GM19468 (cell line): ENCODE results near the gene TRIM7.
"Not testable (repeated sequence)": the region's sequence is repeated elsewhere in the genome, so short reads cannot be mapped to it uniquely, and the experiment has no call there.

ENCODE experiments used
- ATAC-seq: cut with Tn5 transposase; IDR thresholded peaks from one replicate; pipeline ENCODE4 v1.9.1; 2021; ENCODE audit warnings: mild to moderate bottlenecking, moderate library complexity, moderate number of reproducible peaks; ENCODE audit not compliant: unreplicated experiment; ENCODE audit errors: extremely low read depth

Gene TRIM7

DNA sequence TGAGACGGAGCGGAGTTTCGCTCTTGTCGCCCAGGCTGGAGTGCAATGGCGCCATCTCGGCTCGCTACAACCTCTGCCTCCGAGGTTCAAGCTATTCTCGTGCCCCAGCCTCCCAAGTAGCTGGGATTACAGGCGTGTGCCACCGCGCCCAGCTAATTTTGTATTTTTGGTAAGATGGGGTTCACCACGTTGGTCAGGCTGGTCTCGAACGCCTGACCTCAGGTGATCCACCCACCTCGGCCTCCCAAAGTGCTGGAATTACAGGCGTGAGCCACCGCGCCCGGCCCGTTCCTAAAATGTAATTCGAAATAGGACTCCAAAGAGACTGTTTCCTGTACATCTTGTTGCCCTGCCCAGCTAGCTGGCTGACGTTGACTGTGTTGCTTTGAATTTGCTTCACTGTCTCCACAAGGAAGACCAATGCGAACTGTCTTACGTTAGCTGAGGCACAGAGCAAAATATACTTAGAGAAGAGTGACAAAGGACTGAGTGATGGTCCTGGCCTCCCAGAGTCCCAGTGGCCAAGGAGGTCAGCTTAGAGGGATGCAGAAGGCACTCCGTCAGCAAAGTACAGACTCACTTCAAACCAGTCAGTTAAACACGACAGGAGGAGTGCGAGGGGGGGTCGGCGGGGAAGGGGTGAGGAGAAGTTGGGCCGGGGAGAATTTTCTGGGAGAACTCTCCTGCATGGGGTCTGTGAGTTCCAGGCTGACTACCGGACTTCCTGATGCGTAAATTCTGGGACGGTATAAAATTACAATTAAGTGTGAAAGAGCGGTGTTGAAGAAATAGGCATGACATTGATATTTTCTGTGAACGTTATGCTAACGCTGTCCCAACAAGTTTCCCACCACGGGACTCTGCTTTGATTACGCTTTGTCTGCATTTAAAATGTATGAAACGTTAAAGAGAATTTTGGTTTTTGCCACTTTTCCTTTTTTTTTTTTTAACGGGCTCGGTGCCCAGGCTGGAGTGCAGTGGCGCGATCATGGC lies 11.3 kb upstream of the TRIM7 start:
- no peak for ATAC-seq

DNA sequence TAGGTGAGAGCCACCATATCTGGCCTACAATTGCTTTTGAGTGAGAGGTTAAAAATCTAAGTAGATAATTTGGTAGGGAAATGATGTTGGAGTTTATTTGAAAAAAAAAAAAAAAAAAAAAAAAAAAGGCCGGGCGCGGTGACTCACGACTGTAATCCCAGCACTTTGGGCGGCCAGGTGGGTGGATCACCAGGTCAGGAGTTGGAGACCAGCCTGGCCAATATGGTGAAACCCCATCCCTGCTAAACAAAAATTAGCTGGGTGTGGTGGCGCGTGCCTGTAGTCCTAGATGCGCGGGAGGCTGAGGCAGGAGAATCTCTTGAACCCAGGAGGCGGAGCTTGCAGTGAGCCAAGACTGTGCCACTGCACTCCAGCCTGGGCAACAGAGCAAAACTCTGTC lies 9.3 kb upstream of the TRIM7 start:
- not testable (repeated sequence) for ATAC-seq

DNA sequence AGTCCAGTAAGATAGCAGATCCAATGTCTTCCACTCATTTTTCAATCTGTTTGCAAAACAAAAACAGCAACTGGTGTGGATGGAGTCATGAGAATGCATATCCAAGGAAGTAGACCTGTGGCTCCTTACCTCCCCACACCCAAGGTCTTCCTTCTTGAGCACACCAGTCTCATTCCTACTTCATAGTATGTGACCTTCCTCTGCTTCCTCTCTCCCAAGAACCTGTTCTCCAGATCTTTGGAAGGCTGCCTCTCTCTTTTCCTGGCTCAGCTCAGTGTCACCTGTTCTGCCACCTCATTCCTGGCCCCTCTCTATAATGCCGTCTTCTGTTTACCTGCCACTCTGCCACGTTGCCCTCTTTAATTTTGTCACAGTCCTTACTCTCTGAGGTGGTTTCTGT lies 7.9 kb upstream of the TRIM7 start:
- no peak for ATAC-seq

DNA sequence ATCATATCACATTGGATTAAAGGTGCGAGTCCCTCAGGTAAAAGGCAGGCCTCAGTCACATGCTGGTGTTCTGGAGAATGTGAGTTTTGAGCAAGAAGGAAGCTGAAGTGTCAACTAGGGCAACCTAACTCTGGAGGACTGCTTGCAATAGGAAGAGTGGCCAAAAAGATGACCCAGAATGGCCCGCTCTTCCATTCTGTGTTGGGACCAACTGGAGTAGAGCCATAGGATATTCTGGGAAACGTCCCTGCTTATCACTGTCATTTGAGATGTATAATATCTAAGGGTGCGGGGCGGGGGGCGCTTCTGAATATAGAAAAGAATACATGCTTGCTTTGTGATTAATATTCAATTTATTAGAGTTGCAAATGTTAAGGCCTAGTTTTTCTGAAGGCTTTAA lies 7.1 kb upstream of the TRIM7 start:
- ATAC-seq: no peak

DNA sequence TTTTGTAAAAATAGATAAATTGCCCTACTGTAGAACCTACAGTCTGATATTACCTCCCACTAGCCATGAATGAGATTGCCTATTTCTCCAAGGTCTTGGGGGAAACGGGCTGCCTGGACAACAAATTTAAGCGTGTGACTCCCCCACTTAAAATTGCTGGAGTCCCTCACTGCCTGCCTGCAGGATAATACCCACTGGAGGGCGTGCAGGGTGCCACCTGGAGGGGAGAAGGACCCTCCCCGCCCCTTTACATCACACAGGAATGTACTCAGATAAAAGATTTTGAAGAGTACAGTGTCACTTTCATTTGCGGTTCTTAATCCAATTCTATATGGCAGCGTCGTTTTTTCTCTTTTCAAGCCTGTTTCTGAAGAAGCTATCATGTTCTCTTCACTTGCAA lies 6.2 kb upstream of the TRIM7 start:
- no peak for ATAC-seq

DNA sequence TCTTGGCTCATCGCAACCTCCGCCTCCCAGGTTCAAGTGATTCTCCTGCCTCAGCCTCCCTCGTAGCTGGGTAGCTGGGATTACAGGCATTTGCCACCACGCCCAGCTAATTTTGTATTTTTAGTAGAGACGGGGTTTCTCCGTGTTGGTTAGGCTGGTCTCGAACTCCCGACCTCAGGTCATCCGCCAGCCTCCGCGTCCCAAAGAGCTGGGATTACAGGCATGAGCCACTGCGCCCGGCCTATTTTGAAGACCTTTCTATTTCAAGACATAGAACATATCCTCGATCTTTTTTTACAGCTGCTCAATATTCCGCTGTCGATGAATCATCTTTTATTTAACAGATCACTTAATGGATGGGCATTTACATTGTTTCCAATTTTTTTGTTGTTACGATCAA lies 5.7 kb upstream of the TRIM7 start:
- ATAC-seq: not testable (repeated sequence)

DNA sequence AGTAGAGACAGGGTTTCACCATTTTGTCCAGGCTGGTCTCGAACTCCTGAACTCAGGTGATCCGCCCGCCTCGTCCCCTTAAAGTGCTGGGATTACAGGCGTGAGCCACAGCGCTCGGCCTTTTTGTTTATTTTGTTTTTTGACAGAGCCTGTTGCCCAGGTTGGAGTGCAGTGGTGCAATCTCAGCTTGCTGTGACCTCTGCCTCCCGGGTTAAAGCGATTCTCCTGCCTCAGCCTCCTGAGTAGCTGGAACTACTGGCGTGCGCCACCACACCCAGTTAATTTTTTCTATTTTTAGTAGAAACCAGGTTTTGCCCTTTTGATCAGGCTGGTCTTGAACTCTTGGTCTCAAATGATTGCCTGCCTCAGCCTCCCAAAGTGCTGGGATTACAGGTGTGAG lies 5.2 kb upstream of the TRIM7 start:
- not testable (repeated sequence) for ATAC-seq

DNA sequence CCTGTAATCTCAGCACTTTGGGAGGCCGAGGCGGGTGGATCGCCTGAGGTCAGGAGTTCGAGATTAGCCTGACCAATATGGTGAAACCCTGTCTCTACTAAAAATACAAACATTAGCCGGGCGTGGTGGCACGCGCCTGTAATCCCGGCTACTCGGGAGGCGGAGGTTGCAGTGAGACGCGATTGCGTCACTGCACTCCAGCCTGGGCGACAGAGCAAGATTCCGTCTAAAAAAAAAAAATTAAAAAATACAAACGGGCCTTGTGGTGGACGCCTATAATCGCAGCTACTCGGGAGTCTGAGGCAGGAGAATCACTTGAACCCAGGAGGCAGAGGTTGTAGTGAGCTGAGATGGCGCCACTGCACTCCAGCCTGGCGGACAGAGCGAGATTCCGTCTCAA lies 4.0 kb upstream of the TRIM7 start:
- ATAC-seq: not testable (repeated sequence)

DNA sequence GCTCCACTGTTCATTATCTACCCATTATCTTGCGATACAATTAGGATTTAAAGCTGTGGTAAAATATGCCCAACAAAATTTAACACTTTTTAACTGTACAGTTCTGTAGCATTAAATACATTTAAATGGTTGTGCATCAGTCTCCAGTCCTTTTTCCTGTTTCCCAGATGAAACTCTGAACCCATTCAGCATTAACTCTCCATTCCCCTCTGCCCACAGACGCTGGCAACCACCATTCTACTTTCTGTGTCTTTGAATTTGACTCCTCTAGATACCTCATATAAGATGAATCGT lies 2.9 kb upstream of the TRIM7 start:
- no peak for ATAC-seq

DNA sequence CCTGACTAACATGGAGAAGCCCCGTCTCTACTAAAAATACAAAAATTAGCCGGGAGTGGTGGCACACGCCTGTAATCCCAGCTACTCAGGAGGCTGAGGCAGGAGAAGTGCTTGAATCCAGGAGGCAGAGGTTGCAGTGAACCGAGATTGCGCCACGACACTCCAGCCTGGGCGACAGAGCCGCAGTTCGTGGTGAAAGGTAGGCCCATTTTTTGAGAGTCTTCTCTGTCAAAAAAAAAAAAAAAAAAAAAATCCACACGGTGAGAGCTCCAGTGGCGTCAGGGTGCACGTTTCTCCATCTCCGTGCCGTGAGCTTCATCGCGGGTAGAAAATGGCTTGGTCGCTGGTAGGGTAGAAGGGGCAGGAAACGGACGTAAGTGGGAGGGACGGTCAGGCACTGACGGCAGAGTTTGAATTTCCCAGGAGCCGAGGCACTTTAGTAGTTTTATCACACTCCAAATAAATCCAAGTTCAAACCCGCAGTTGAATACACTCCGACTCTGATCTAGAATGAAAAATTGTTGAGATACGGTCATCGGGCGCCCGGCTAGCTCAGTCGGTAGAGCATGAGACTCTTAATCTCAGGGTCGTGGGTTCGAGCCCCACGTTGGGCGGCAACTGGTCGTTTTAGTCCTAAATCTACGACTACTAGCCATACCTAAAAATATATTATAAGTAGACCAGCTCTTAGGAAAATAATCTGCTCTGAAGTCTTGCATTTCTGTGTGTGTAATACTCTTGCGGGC lies 2.4 kb upstream of the TRIM7 start:
- no peak for ATAC-seq

DNA sequence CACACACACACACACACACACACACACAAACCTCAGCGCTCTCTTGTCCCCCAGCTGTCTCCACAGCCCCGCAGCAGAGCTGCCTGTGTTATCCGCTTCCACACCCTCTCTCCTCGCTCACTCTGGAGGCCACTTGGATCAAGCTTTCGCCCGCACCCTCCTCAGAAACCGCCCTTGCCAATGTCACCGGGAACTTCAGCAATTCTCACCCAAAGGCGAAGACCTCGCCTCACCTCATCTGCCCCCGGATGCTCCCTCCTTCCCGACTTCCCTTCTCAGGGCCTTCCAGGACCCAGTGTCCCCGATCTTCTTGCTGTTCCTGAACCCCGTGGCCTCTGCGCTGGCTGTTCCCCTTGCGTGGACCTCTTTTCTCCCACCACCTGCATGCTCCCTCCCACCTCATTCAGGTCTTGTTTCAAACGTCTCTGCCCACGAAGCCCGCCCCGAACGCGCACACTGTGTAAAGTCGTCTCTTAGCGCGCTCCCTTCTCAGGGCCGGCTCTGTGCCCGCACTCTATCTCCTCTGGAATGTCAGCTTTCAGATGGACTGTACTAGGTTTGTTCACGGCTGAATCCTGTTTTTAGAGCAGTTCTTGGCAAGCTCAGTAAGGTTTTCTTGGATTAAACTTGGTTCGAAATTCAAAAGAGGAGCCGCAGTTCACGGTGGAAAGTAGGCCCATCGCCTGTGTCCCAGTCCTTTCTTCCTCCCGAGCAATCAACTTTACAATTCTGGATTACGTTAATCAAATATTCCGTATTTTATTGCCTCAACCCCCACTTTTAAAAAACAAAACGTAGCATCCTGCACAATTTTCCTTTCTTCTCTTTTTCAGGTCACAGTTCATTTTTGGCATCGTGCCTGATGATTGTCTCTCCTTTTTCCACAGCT lies 1.0 kb upstream of the TRIM7 start:
- no peak for ATAC-seq

DNA sequence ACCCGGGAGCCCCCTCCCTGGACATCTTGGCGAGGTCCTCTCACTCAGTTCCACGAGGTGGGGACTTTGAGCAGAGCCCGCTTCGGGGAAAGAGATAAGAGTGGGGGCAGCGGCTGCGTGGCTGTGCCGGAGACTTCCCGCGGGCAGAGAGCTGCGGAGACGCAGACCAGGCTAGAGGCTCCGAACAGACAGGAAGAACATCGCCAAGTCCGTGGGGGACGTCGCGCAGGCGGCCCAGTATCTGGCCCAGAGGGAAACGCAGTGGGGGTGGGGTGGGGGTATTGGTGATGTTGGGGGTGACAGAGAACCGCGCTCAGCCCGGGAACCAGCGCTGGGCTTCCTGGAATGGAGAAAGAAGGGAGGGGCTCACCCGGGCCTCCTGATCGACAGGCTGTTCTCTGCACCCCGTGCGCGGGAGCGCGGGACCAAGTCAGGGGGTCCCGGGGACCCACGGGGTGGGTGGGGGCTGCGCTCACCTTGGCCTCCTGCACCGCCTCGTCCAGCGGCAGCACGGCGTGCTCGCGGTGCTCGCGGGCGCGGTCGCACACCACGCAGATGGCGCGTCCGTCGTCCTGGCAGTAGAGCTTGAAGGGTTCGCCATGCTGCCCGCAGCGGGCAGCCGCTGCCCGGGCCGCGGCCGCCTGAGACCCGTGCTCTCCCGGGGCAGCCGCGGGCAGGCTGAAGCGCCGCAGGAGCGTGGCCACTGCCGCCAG lies 727 bp downstream of the TRIM7 start:
- no peak for ATAC-seq

DNA sequence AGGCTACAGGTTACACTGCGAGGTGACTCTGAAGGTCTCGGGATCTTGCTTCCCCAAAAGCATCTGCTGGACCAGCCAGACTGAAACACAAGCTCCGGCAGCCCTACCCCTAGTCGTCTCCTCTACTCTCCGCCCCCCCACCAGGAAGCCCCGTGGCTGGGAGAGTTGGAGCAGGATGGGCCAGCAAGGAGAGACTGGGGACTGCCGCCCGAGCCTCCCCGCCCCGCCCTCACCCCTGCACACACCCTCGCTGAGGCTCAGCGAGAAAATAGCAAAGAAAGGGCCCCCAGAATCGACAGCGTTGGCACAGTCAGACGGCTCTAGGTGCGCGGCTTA lies 1.3 kb downstream of the TRIM7 start:
- no peak for ATAC-seq

DNA sequence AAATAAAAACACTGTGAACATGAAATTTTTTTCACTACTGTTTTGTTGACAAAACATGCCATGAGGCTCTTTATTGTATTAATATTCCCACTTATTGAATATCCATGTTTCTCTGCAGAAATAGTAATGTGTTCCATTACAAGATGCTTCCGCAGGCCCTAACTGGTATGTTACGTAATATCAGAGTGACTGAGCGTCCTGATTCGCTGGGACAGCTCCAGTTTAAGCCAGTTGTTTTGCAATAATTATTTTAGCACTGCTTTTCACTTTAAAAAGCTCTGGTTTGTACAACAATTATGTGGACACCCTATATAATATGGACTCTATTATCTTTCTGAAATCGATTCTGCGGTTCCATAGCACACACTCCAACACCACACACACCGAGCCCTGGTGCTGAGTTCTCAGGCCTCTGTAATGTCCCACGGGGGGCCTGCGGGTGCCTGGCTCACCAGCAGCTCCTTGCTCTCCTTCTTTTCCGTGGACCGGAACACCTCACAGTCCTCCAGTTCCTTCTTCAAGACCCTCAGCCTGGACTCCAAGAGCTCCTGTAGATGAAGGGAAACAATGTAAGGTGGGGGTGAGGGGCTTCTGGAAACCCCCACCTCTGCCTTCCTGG lies 1.8 kb downstream of the TRIM7 start:
- ATAC-seq: no peak

DNA sequence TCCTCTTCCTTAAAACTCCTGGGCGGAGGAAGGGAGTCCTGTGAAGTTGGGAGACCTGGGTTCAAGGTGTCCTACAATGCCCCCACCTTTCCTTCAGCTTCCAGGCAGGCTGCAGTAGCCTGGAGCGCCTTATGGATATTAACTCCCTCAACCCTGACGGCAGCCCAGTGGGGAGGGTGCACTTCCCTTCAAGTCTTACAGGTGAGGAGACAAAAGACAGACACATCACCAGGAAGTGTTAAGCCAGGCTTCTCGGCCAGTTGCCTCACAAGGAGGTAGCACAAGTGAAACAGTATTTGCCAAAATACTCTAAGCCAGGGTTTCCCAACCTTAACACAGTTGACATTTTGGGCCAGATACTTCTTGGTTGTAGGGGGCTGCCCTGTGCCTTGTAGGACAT lies 4.2 kb downstream of the TRIM7 start:
- no peak for ATAC-seq

DNA sequence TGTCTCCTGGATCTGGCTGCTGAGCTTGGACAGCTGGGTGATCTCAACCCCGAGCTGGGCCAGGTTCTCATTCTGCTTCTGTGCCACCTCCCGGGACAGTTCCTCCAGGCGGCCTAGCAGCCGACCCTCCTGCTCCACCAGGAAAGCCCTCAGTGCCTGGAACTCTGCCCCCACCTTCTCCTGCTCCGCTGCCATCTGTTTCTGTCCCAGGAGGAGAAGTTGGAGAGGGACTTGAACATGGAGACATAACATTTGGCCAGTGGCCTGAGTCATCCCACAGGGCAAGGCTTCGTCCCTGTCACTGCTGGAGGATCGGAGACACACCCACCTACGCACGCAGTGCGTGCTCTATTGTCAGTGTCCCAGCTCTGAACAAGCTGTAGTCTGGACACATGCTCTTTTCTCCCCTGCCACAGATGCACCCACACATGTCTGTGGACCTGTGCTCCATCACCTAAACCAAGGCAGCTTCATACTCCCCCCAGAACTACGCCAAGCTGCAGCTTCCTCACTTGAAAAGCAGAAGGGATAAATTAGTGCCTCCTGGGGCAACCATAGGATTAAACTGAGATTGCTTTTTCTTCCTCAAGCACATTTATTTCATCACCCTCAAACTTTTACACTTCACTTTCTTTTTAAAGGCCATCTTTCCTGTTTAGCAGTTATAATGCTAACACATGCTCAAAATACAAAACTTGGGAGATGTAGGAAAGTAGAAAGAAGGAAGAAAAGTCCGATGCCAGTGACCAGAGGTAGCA lies 4.9 kb downstream of the TRIM7 start:
- no peak for ATAC-seq

DNA sequence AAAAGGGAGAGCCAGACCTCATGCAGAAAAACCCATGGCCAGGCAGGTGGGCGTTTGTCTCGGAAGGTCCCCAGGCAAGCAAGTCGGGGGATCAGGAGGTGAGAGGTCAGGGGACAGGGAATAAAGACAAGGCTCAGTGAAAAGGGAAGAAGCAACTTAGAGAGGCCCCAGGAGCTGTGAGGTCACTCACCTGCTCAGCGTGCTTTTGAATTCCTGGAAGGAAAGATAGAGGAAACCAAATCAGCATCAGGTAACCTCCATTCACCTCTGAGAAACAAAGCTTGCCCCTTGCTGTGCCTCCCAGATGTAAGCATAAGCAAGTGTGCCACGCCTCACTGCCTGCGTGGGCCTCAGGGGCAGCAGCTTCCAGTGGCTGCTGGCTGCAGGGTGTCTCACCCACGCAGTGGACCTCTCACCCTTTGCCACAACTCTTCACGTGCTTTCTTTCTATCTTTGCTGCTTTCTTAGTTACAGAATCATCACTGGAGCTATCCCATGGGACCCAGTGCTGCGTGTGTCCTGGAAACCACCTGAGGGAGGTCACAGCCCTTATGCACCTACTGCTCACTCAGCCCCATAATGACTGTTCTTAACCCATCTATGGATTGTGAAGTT lies 6.0 kb downstream of the TRIM7 start:
- peak; percentile 51 for ATAC-seq

DNA sequence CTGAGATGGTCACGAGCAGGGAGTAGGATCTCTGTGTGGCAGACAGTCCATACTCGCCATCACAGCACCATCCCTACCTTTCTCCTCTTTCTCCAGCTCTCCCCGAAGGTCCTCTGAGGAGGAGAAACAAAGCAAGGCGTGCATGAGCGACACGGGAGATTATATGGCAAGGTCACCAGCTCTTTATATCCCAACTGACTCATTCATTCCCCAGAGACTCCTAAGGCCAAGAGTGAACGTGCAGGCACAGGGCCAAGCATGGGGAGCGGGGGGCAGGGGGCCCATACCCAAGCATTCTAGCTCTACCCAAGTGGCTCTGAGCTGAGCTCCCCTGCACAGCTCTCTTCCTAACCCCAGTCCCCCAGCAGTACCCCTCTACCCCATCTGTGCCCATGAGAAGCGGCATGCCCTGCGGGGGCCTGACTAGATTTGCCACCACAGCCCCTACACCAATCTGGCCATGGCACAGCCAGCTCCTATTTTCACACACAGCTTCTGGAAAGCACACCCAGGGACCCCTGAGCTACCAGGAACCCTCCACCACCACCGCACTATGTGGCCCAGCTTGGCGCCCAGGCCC lies 6.8 kb downstream of the TRIM7 start:
- no peak for ATAC-seq
